Measurements from ENCODE around the gene TES. TPM values are rescaled to one million over a fixed set of nuclear protein-coding genes. Genes with fewer than 3 reads are reported as not detected.
"Not testable (repeated sequence)": the region's sequence is repeated elsewhere in the genome, so short reads cannot be mapped to it uniquely, and the experiment has no call there.

TES gene
- total and polyA plus RNA-seq, 4 donors: 51.9 to 105 (median 78.0) TPM

GRCh38 chr7:116242759-116243158, 32.4 kb downstream of the TES start:
- no peak for ATAC-seq (ENCODE audit: insufficient read depth, low FRiP score)
- Histone ChIP-seq H3K36me3 (ENCODE audit: control insufficient read depth in 4 of 4, insufficient read depth in 4 of 4, low read length in 4 of 4) (peaks cover 0 to 3% (median under 1%) of the 10 kb centered on the region in 4 donors), H3K4me1 (ENCODE audit: control insufficient read depth in 5 of 5, insufficient read depth in 5 of 5, low read length in 5 of 5) (peaks cover 0 to 8% (median 0%) of the 10 kb centered on the region in 5 donors), H3K4me3 (no peak overlapping the region), H3K27me3 (ENCODE audit: control insufficient read depth in 3 of 3, insufficient read depth in 3 of 3, low read length in 2 of 3) (no peaks in the 10 kb centered on the region), H3K9me3 (ENCODE audit: control insufficient read depth in 4 of 4, insufficient read depth in 3 of 4, low read length in 3 of 4) (peaks cover 0 to 3% (median 0%) of the 10 kb centered on the region in 4 donors), H3K9ac (ENCODE audit: insufficient read depth in 1 of 2, low read length in 2 of 2) (no peak overlapping the region), H3K27ac (ENCODE audit: low read depth in 1 of 2, low read length in 1 of 2) (no peak overlapping the region)
- DNase-seq: no peak
- TF ChIP-seq CTCF (IDR thresholded peaks at IDR 0.05; ENCODE audit: control extremely low read depth, extremely low read depth): no peak

GRCh38 chr7:116244803-116245202, 34.5 kb downstream of the TES start:
- not testable (repeated sequence) for H3K27me3 ChIP-seq (ENCODE audit: control insufficient read depth in 3 of 3, insufficient read depth in 3 of 3, low read length in 2 of 3); H3K4me3 ChIP-seq; DNase-seq; H3K9ac ChIP-seq (ENCODE audit: insufficient read depth in 1 of 2, low read length in 2 of 2); ATAC-seq (ENCODE audit: insufficient read depth, low FRiP score); H3K36me3 ChIP-seq (ENCODE audit: control insufficient read depth in 4 of 4, insufficient read depth in 4 of 4, low read length in 4 of 4); H3K4me1 ChIP-seq (ENCODE audit: control insufficient read depth in 5 of 5, insufficient read depth in 5 of 5, low read length in 5 of 5); H3K27ac ChIP-seq (ENCODE audit: low read depth in 1 of 2, low read length in 1 of 2); H3K9me3 ChIP-seq (ENCODE audit: control insufficient read depth in 4 of 4, insufficient read depth in 3 of 4, low read length in 3 of 4)
- 98 to 100% methylated on average over 5 of the region's 5 CpGs for WGBS, 2 donors

- WGBS, 2 donors: 48 to 97% methylated on average over 1 of the region's 1 CpG
- no peak overlapping the region for H3K9ac ChIP-seq (ENCODE audit: insufficient read depth in 1 of 2, low read length in 2 of 2)
- peaks cover 0 to 9% (median 3%) of the 10 kb centered on the region in 4 donors for H3K36me3 ChIP-seq (ENCODE audit: control insufficient read depth in 4 of 4, insufficient read depth in 4 of 4, low read length in 4 of 4)
- ATAC-seq (ENCODE audit: insufficient read depth, low FRiP score) (no peak), DNase-seq (no peak)
- TF ChIP-seq CTCF (IDR thresholded peaks at IDR 0.05; ENCODE audit: control extremely low read depth, extremely low read depth): no peak
- H3K27me3 ChIP-seq (ENCODE audit: control insufficient read depth in 3 of 3, insufficient read depth in 3 of 3, low read length in 2 of 3): no peaks in the 10 kb centered on the region
- H3K27ac ChIP-seq (ENCODE audit: low read depth in 1 of 2, low read length in 1 of 2): no peak overlapping the region
- H3K9me3 ChIP-seq (ENCODE audit: control insufficient read depth in 4 of 4, insufficient read depth in 3 of 4, low read length in 3 of 4): peaks cover 0 to 3% (median 0%) of the 10 kb centered on the region in 4 donors
- H3K4me1 ChIP-seq (ENCODE audit: control insufficient read depth in 5 of 5, insufficient read depth in 5 of 5, low read length in 5 of 5): no peaks in the 10 kb centered on the region
- no peak overlapping the region for H3K4me3 ChIP-seq
These were observed 36.0 kb downstream of the TES start for GRCh38 chr7:116246357-116246756.

GRCh38 chr7:116249969-116250553, 39.7 kb downstream of the TES start:
- Histone ChIP-seq H3K4me3 (no peak overlapping the region), H3K9me3 (ENCODE audit: control insufficient read depth in 4 of 4, insufficient read depth in 3 of 4, low read length in 3 of 4) (no peaks in the 10 kb centered on the region), H3K36me3 (ENCODE audit: control insufficient read depth in 4 of 4, insufficient read depth in 4 of 4, low read length in 4 of 4) (peaks cover 0 to 10% (median 4%) of the 10 kb centered on the region in 4 donors), H3K9ac (ENCODE audit: insufficient read depth in 1 of 2, low read length in 2 of 2) (no peak overlapping the region), H3K27ac (ENCODE audit: low read depth in 1 of 2, low read length in 1 of 2) (no peak overlapping the region), H3K27me3 (ENCODE audit: control insufficient read depth in 3 of 3, insufficient read depth in 3 of 3, low read length in 2 of 3) (no peaks in the 10 kb centered on the region), H3K4me1 (ENCODE audit: control insufficient read depth in 5 of 5, insufficient read depth in 5 of 5, low read length in 5 of 5) (no peaks in the 10 kb centered on the region)
- WGBS, 2 donors: 92 to 94% methylated on average over 3 of the region's 3 CpGs
- TF ChIP-seq CTCF (IDR thresholded peaks at IDR 0.05; ENCODE audit: control extremely low read depth, extremely low read depth): no peak
- ATAC-seq (ENCODE audit: insufficient read depth, low FRiP score): no peak
- DNase-seq: peak in 1 of 3 donors; percentile 29

All from lung (tissue), 12 donors.